Measurements from ENCODE around the gene HRNR.
"Not testable (repeated sequence)": the region's sequence is repeated elsewhere in the genome, so short reads cannot be mapped to it uniquely, and the experiment has no call there.

Gene HRNR

GRCh38 chr1:152218762-152219436 is 5.1 kb downstream of the HRNR start:
- no peak for TF ChIP-seq CTCF (IDR thresholded peaks at IDR 0.05; ENCODE audit: low read depth, low read length)
- no peaks in the 10 kb centered on the region for H3K36me3 ChIP-seq
- H3K27me3 ChIP-seq (ENCODE audit: insufficient read depth, low read depth, severe bottlenecking): peaks cover 29% of the 10 kb centered on the region
- DNase-seq: no peak
- no peak overlapping the region for H3K27ac ChIP-seq
- no peak overlapping the region for H3K4me3 ChIP-seq (ENCODE audit: low read depth, low read length)
- peaks cover 13% of the 10 kb centered on the region for H3K9me3 ChIP-seq (ENCODE audit: severe bottlenecking)

- not testable (repeated sequence) for H3K27ac ChIP-seq; H3K36me3 ChIP-seq; DNase-seq; H3K4me3 ChIP-seq (ENCODE audit: low read depth, low read length)
- peaks cover 21% of the 10 kb centered on the region for H3K27me3 ChIP-seq (ENCODE audit: insufficient read depth, low read depth, severe bottlenecking)
- H3K9me3 ChIP-seq (ENCODE audit: severe bottlenecking): peaks cover 11% of the 10 kb centered on the region
These were observed 8.4 kb downstream of the HRNR start for GRCh38 chr1:152215604-152216003.

- not testable (repeated sequence) for H3K36me3 ChIP-seq; DNase-seq; H3K27ac ChIP-seq; H3K4me3 ChIP-seq (ENCODE audit: low read depth, low read length)
- peaks cover 28% of the 10 kb centered on the region for H3K27me3 ChIP-seq (ENCODE audit: insufficient read depth, low read depth, severe bottlenecking)
- H3K9me3 ChIP-seq (ENCODE audit: severe bottlenecking): peaks cover 11% of the 10 kb centered on the region
These were observed 9.1 kb downstream of the HRNR start for GRCh38 chr1:152214911-152215310.

GRCh38 chr1:152198982-152199381 is 25.0 kb downstream of the HRNR start:
- TF ChIP-seq CTCF (IDR thresholded peaks at IDR 0.05; ENCODE audit: low read depth, low read length): no peak
- Histone ChIP-seq H3K27me3 (ENCODE audit: insufficient read depth, low read depth, severe bottlenecking) (peaks cover 67% of the 10 kb centered on the region), H3K27ac (no peak overlapping the region), H3K9me3 (ENCODE audit: severe bottlenecking) (no peaks in the 10 kb centered on the region), H3K36me3 (no peaks in the 10 kb centered on the region), H3K4me3 (ENCODE audit: low read depth, low read length) (no peak overlapping the region)
- DNase-seq: no peak

- H3K9me3 ChIP-seq (ENCODE audit: severe bottlenecking): no peaks in the 10 kb centered on the region
- H3K27me3 ChIP-seq (ENCODE audit: insufficient read depth, low read depth, severe bottlenecking): peaks cover 67% of the 10 kb centered on the region
- H3K4me3 ChIP-seq (ENCODE audit: low read depth, low read length): no peak overlapping the region
- no peak for DNase-seq
- H3K36me3 ChIP-seq: no peaks in the 10 kb centered on the region
- TF ChIP-seq CTCF (IDR thresholded peaks at IDR 0.05; ENCODE audit: low read depth, low read length): no peak
- no peak overlapping the region for H3K27ac ChIP-seq
These were observed 26.5 kb downstream of the HRNR start for GRCh38 chr1:152197361-152197941.

GRCh38 chr1:152191711-152192110 is 32.3 kb downstream of the HRNR start:
- Histone ChIP-seq H3K36me3 (no peaks in the 10 kb centered on the region), H3K9me3 (ENCODE audit: severe bottlenecking) (peaks cover 14% of the 10 kb centered on the region), H3K27ac (no peak overlapping the region), H3K27me3 (ENCODE audit: insufficient read depth, low read depth, severe bottlenecking) (peaks cover 72% of the 10 kb centered on the region), H3K4me3 (ENCODE audit: low read depth, low read length) (no peak overlapping the region)
- DNase-seq: no peak
- TF ChIP-seq CTCF (IDR thresholded peaks at IDR 0.05; ENCODE audit: low read depth, low read length): no peak

- TF ChIP-seq CTCF (IDR thresholded peaks at IDR 0.05; ENCODE audit: low read depth, low read length): no peak
- H3K36me3 ChIP-seq: no peaks in the 10 kb centered on the region
- DNase-seq: no peak
- no peak overlapping the region for H3K27ac ChIP-seq
- no peak overlapping the region for H3K4me3 ChIP-seq (ENCODE audit: low read depth, low read length)
- peaks cover 77% of the 10 kb centered on the region for H3K27me3 ChIP-seq (ENCODE audit: insufficient read depth, low read depth, severe bottlenecking)
- peaks cover 14% of the 10 kb centered on the region for H3K9me3 ChIP-seq (ENCODE audit: severe bottlenecking)
These were observed 32.7 kb downstream of the HRNR start for GRCh38 chr1:152191260-152191659.

Data from WERI-Rb-1 (cell line).